Activated CD4-positive, CD25-positive, alpha-beta regulatory T cell treated with anti-CD3 and anti-CD28 coated beads, Interleukin-2, amount 50 U/mL, for 16 hours (primary cell): ENCODE data around the gene ARNT2.

Source experiments
- DNase-seq: peaks from one replicate; pipeline ENCODE4 v3.0.0-alpha.2; 2020; ENCODE audit warnings: low read depth, low spot score

The ARNT2 gene

GRCh38 chr15:80556694-80557367, 152.6 kb downstream of the ARNT2 start:
- no peak for DNase-seq

- no peak for DNase-seq
These were observed 153.5 kb downstream of the ARNT2 start for GRCh38 chr15:80557441-80558234.

- no peak for DNase-seq
These were observed 154.6 kb downstream of the ARNT2 start for GRCh38 chr15:80558631-80559319.

GRCh38 chr15:80559320-80559693, 155.1 kb downstream of the ARNT2 start:
- DNase-seq = no peak

GRCh38 chr15:80559761-80560160, 155.6 kb downstream of the ARNT2 start:
- no peak for DNase-seq

GRCh38 chr15:80560601-80561400, 156.6 kb downstream of the ARNT2 start:
- no peak for DNase-seq

- DNase-seq = no peak
These were observed 157.3 kb downstream of the ARNT2 start for GRCh38 chr15:80561500-80561899.

GRCh38 chr15:80562033-80562432, 157.9 kb downstream of the ARNT2 start:
- no peak for DNase-seq

- DNase-seq = no peak
These were observed 158.7 kb downstream of the ARNT2 start for GRCh38 chr15:80562846-80563245.

- DNase-seq = no peak
These were observed 159.3 kb downstream of the ARNT2 start for GRCh38 chr15:80563372-80563997.

GRCh38 chr15:80564056-80564455, 159.9 kb downstream of the ARNT2 start:
- DNase-seq = no peak

GRCh38 chr15:80565398-80565797, 161.2 kb downstream of the ARNT2 start:
- no peak for DNase-seq

GRCh38 chr15:80565988-80566387, 161.8 kb downstream of the ARNT2 start:
- DNase-seq = no peak

- DNase-seq = no peak
These were observed 163.6 kb downstream of the ARNT2 start for GRCh38 chr15:80567721-80568157.

- DNase-seq = no peak
These were observed 164.1 kb downstream of the ARNT2 start for GRCh38 chr15:80568298-80568697.

- no peak for DNase-seq
These were observed 164.9 kb downstream of the ARNT2 start for GRCh38 chr15:80568876-80569605.

GRCh38 chr15:80569656-80570055, 165.5 kb downstream of the ARNT2 start:
- DNase-seq = no peak

- DNase-seq = no peak
These were observed 166.4 kb downstream of the ARNT2 start for GRCh38 chr15:80570553-80570952.

GRCh38 chr15:80572337-80572736, 168.2 kb downstream of the ARNT2 start:
- no peak for DNase-seq

GRCh38 chr15:80573606-80574005, 169.4 kb downstream of the ARNT2 start:
- DNase-seq = no peak

GRCh38 chr15:80574590-80574989, 170.4 kb downstream of the ARNT2 start:
- DNase-seq = no peak
